ENCODE results near the gene ADAMTS9. TPM values are rescaled to one million over a fixed set of nuclear protein-coding genes. Genes with fewer than 3 reads are reported as not detected.
A peak's percentile ranks its signal among the peaks of the same experiment; 100 is the strongest.

ADAMTS9 gene
- total RNA-seq, 2 donors from 2014 or later: 16.1 to 38.0 TPM

GRCh38 chr3:64490180-64490724 lies 197.5 kb downstream of the ADAMTS9 start:
- Histone ChIP-seq H3K4me1 (ENCODE audit: control insufficient read depth, insufficient read depth, low read length) (peaks cover 31% of the 10 kb centered on the region), H3K27me3 (ENCODE audit: control insufficient read depth, insufficient read depth, low read length, poor library complexity, severe bottlenecking) (no peaks in the 10 kb centered on the region), H3K9ac (ENCODE audit: extremely low read depth, low read length, poor library complexity, severe bottlenecking) (no peak overlapping the region), H3K36me3 (ENCODE audit: control insufficient read depth, insufficient read depth, low read length) (no peaks in the 10 kb centered on the region), H3K4me3 (ENCODE audit: low read length) (no peak overlapping the region), H3K9me3 (ENCODE audit: control insufficient read depth, low read length) (no peaks in the 10 kb centered on the region), H3K27ac (ENCODE audit: low read depth, low read length) (no peak overlapping the region)
- Mint-ChIP-seq H3K27me3 (ENCODE audit: insufficient read depth) (peaks cover 4% of the 10 kb centered on the region), H3K9me3 (no peaks in the 10 kb centered on the region), H3K36me3 (ENCODE audit: low read depth) (no peaks in the 10 kb centered on the region), H3K27ac (peak overlapping the region; percentile 17), H3K4me1 (peaks cover 62% of the 10 kb centered on the region), H3K4me3 (no peak overlapping the region)
- WGBS, 2 experiments (ENCODE audit: insufficient coverage in 1 of 2, insufficient read length in 1 of 2): 87 to 100% methylated on average over 3 to 6 of the region's 6 CpGs
- peak; percentile 60 for DNase-seq
- TF ChIP-seq CTCF (conservative IDR thresholded peaks at IDR 0.05): no peak

- H3K4me1 ChIP-seq (ENCODE audit: control insufficient read depth, insufficient read depth, low read length): peaks cover 29% of the 10 kb centered on the region
- no peak overlapping the region for H3K9ac ChIP-seq (ENCODE audit: extremely low read depth, low read length, poor library complexity, severe bottlenecking)
- H3K36me3 Mint-ChIP-seq (ENCODE audit: low read depth): no peaks in the 10 kb centered on the region
- WGBS, 2 experiments (ENCODE audit: insufficient coverage in 1 of 2, insufficient read length in 1 of 2): 21 to 50% methylated on average over 6 to 23 of the region's 23 CpGs
- peak overlapping the region; percentile 47 for H3K4me3 ChIP-seq (ENCODE audit: low read length)
- peak overlapping the region; percentile 62 for H3K27ac ChIP-seq (ENCODE audit: low read depth, low read length)
- peaks cover 58% of the 10 kb centered on the region for H3K4me1 Mint-ChIP-seq
- TF ChIP-seq CTCF (conservative IDR thresholded peaks at IDR 0.05): no peak
- H3K27me3 ChIP-seq (ENCODE audit: control insufficient read depth, insufficient read depth, low read length, poor library complexity, severe bottlenecking): no peaks in the 10 kb centered on the region
- peak overlapping the region; percentile 74 for H3K27ac Mint-ChIP-seq
- H3K4me3 Mint-ChIP-seq: peak overlapping the region; percentile 43
- no peaks in the 10 kb centered on the region for H3K36me3 ChIP-seq (ENCODE audit: control insufficient read depth, insufficient read depth, low read length)
- peak; percentile 96 for DNase-seq
- H3K27me3 Mint-ChIP-seq (ENCODE audit: insufficient read depth): peaks cover 4% of the 10 kb centered on the region
- no peaks in the 10 kb centered on the region for H3K9me3 Mint-ChIP-seq
- H3K9me3 ChIP-seq (ENCODE audit: control insufficient read depth, low read length): no peaks in the 10 kb centered on the region
Measured at GRCh38 chr3:64489361-64490044, 198.3 kb downstream of the ADAMTS9 start.

GRCh38 chr3:64488939-64489338 lies 198.9 kb downstream of the ADAMTS9 start:
- no peaks in the 10 kb centered on the region for H3K36me3 ChIP-seq (ENCODE audit: control insufficient read depth, insufficient read depth, low read length)
- Mint-ChIP-seq H3K27ac (no peak overlapping the region), H3K4me3 (peak overlapping the region; percentile 43), H3K27me3 (ENCODE audit: insufficient read depth) (peaks cover 4% of the 10 kb centered on the region), H3K4me1 (peaks cover 53% of the 10 kb centered on the region), H3K9me3 (no peaks in the 10 kb centered on the region), H3K36me3 (ENCODE audit: low read depth) (no peaks in the 10 kb centered on the region)
- no peak for TF ChIP-seq CTCF (conservative IDR thresholded peaks at IDR 0.05)
- H3K9me3 ChIP-seq (ENCODE audit: control insufficient read depth, low read length): no peaks in the 10 kb centered on the region
- no peaks in the 10 kb centered on the region for H3K27me3 ChIP-seq (ENCODE audit: control insufficient read depth, insufficient read depth, low read length, poor library complexity, severe bottlenecking)
- peaks cover 29% of the 10 kb centered on the region for H3K4me1 ChIP-seq (ENCODE audit: control insufficient read depth, insufficient read depth, low read length)
- WGBS, 2 experiments (ENCODE audit: insufficient coverage in 1 of 2, insufficient read length in 1 of 2): 66% methylated on average over 5 of the region's 5 CpGs; no CpG with 5 or more reads in 1 of the 2 experiments
- H3K4me3 ChIP-seq (ENCODE audit: low read length): no peak overlapping the region
- H3K9ac ChIP-seq (ENCODE audit: extremely low read depth, low read length, poor library complexity, severe bottlenecking): no peak overlapping the region
- no peak for DNase-seq
- peak overlapping the region; percentile 62 for H3K27ac ChIP-seq (ENCODE audit: low read depth, low read length)

All from endodermal cell (in vitro differentiated cells).